HG03520 (cell line): Measurements from ENCODE around the gene HOXA4.

ENCODE experiments used
- ATAC-seq: cut with Tn5 transposase; IDR thresholded peaks from one replicate; pipeline ENCODE4 v1.9.1; 2021; ENCODE audit warnings: mild to moderate bottlenecking, moderate library complexity; ENCODE audit not compliant: unreplicated experiment

Gene HOXA4

DNA sequence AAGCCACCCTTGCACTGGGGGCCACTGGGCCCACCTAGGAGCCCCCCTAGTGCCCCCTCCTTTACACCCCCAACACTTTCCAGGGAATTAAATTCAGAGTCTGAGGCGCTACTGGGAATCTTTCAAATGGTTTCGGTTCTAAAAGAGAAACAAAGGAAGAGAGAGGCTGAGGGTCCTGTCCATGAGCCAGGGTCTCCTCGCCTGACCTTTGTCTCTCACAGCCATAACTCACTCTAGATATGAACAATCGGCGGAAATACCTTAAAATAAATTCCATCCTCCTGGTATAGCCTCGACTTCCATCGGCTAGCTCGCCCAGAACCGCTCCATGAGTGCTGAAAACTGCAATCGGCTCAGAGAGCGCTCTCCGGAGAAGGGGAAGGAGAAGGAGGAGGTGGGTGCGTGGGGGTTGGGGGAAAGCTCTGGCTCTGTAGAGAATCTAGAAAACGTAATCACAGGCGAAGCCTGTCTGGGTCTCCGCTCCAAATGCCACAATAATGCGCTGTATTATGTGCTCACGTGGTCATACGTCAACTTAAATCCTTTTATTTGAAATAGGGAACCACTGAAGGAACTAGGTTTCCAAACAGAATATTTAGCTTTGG is 12.6 kb downstream of the HOXA4 start:
- no peak for ATAC-seq

DNA sequence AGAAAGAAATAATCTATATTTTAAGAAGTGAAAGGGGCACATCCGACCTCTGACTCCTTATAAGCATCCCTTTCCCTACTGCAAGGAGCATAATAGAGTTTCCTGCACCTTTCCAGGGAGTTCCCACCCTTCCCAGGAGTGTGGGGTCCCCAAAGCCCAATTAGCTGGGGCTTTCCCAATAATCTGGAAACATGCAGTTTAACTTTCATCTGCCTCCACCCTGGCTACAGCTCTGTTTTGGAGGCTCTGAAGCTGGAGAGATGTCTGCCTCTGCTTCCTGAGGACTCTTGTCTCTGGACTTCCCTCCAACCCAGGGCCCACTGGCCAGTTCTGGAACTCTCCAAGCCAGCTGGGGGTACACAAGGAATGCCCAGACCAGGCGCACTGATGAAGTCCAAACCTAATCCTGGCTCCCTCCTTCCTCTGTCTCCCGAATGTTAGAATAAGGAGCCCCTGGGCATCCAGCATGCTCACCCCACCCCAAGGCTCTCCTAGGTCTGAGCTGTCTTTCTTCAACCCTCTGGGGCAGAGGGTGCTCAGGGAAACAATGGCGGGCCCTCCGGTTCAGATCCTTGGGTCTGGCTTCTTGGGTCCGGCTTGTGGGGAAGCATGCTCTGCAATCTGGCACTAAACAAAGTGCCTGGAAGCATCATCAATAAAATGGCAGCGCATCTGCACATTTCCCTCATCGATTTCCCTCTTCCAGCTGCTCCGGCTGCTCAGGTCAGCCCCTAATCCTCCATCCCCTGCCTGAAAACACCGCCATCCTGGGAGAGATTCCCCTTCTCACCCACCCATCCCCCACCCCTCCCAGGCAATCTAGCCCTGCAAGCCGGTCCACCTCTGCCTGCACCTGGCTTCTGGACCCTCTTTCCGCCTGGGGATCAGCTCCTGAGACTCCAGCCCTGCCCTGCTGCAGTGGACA is 13.3 kb downstream of the HOXA4 start:
- ATAC-seq: no peak

DNA sequence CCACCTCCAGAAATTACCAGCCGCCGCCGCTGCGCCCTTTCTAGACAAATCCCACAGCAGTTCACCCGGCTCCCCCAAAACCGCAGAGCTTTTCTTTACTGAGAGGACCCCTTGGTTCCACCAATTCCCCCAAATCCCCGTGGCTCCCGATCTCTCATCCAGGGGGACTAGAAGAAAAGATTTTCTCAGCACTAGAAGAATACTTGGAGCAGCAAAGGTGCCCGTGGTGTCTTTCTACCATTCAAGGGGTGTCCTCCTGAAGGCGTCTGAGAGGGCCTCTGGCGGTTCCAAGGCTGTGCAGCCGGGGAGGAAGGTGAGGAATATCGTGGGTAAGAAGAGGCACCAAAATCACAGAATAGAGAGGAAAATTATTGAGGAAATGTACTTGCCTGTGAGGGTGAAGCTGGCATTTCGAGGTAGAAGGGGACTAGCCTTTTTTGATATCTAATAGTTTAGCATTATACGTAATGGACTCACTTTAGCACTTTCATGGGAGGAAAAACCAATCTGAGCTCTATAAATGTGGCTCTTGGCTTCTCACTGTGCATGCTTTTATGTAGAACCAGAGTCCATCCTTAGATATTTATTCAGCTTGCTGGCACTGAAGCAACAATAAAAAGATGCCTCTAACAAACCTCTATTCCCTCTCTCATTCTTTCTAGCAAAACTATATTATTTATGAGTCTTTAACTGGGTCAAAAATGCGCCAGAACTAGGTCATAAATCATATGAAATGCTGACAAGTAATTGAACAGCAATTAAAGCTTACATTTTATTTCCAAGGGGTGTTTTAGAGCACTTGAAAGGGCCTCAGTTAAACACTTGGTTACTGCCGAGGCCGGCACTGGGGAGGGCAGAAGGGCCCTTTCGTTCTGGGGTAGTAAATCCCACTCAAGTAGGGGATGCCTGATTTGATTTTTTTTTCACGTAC is 14.3 kb downstream of the HOXA4 start:
- no peak for ATAC-seq

DNA sequence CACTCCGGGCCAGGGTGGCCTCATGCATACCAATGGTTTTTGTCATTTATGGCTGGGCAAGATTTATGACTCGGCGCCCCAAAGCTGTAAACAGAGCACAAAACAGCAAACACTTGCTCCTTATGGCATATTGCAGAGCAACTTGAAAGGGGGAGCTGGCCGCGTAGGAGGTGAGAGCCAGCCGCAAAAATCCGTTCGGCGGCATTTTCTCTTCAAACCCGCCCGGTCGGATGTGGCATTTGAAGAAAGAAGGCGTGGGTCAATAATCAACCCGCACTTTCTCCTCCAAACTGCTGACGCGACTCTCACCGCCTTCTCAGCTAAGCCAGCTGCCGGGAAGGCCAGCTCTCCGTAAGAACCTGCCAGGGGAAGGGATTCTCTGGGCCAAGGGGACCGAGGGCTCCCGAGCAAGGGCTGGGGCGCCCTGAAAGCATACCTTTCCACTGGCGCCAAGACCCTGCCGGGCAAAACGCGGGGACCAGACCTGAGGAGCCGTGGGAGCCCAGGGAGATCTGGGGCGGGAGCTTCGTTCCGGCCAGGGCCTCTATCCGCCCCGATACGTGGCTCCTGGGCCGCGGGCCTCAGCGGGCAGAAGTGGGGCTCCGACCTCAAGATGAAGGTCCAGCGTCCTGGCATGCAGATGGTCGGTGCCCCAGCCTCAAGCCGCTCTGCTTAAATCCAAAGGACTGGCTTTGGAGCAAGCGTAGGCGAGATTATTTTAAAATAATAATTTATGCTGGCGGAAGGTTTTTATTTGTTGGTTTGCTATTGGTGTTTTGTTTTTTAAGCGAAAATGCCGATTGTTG is 15.1 kb downstream of the HOXA4 start:
- ATAC-seq: no peak

DNA sequence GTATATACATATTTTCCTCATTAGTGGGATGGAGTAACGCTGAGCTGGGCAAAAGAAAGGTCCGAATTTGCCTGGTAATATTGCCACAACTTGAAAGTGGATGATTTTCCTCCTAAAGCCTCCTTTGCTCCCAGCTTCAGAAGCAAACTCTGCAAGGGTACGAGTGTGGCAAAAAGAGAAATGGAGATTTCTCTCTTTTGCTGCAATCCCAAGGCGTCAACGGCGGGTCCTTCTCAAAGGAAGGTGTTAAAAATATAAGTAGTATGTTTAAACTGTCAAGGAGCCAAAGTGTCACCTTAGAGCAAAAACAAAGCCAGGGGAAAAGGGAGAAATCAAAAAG is 15.7 kb downstream of the HOXA4 start:
- ATAC-seq: no peak

DNA sequence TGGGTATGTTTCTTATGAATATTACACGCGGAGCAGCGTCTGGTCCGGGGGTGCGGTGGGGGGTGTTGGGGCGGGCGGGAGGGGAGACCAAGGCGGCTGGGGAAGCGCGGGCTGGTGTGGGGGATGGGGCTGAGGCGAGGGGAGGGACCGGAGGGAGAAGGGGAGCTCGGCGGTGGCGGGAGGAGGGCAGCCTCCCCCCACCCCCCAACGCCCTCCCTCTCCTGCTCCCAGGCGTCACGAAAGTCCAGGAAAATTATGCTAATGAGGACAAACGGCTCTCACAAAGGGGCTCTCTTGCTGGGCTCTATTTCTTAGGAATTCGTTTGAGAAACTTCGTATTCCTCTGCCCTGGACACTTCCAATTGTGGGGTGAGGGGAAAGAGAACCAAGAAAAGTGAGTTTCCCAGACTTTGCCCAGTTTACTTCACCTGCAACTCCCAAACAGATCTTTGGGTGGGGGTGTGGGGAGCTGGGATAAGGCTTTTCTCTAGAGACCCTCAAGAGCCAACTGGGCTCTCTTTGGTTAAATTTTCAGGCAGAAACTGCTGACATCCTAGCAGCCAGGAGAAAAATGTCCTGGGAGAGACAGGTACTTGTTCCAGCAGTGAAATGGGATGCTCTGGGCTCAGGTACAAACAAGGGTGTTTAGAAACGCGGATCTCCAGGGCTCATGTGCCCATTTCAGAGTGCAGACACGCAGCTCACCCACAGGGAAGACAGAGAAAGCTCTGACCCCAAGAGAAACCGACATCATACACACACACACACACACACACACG is 16.4 kb downstream of the HOXA4 start:
- no peak for ATAC-seq

DNA sequence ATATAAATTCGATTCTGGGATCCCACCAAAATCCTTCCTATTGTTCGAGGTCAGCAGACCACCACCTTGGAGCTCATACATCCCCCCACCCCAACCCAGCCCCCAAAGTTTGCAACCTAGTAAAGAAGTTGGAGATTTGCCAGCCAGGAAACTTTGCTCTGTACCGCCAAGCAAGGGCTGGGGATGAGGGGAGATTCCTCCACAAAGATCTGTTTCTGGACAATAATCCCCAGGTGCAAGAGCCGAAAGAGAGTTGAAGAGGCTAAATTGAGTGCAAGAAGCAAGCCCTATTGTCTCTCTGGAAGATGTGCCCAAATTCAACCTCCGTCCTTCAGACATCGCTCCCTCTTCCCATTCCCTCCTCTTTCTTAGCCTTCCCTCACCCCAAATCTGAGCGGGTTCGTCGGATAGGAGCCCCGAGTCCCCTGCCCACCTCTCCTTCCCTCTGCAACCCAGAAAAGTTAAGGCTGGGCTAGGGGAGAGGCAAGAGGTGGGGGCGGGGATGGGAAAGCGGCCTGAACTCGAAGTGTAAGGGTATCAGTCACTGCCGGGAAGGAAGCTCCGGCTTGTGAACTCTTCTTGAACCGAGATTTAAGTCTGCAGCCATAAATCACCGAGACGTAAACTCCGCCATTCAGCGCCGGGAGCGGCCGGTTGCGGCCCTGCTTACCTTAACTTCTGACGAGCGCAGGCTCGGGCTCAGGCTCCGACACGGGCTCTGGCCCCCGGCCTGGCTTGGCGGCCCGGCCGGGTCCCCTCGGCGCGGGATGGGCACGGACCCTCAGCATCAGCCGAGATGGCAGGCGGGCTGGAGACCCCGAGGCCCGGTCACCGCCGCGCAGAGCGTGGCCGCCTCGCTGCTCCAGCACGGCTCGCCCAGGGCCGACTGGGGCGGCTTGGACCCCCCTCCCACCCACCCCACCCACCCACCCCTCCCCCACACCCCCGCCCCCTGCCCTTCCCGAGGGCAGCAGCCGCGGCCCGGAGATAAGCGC is 17.3 kb downstream of the HOXA4 start:
- no peak for ATAC-seq

DNA sequence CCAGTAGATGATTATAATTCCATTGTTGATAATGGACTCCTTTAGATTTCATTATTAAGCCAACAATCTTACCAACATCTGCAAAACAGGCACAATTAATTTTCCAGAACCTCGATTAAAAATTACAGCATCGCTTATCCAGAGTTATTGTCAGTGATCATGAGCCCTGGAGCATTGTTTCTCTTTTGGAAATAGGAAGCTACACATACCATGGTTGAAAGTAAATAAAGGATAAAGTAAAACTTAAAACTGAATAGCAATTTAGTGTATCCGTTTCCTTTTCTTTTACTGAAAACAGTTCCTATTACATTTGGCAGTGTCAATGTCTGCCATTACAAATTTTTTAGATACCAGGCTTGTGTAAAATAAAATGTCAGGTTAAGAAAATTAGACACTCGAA is 18.2 kb downstream of the HOXA4 start:
- ATAC-seq: no peak

DNA sequence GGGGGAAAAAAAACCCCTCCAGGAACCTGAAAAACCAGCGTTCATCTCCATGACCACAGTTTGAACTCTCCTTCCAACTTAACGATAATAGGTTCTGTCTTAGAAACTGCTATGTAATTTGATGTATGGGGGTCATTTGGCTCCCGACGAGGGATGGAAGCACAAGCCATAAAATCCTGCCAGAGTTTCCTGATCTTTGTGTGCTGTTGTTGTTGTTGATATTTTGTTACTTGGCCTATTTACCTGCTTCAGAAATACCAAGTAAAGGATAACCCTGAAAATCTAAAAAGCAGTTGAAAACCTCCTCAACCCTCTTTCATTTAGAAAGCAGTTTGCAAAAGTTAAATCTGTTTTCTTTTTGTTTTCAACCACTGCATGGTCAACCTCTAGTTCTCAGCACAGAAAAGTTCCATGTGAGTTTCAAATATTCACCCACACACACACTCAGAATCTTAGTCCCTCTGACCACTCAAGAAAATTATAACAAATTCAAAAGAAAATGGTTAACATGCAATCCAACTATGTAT is 18.7 kb downstream of the HOXA4 start:
- no peak for ATAC-seq

DNA sequence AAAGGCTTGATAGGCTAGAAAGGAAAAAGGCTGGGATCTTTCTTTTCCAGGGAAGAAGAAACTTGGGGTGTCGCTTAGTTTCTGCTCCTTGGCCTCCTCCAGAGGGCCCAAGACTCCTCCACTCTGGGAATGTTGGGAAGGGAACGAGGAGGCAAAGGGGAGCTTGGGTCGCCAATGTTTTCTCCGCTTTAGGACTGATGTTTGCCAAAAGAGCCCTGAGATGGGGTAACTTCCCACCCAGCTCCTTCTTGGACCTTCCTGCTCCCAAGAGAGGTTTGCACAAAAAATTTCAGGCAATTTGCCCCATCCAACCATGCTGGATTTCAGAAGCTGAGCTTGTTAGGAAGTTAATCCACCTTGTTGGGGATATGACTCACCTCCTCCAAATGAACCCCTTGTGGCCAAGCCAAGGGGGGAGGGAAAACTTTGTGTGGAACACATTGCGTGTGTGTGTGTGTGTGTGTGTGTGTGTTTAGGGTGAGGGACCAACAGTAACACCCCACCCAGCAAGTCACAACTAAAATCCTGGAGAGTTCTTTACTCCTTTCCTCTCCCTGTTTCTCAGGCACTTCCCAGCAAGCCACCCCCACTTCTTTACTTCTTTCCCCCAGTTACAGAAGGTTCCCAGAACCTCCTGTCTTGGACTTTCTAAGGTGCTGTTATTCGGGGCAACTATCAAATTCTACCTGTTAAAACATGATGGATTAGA is 19.4 kb downstream of the HOXA4 start:
- no peak for ATAC-seq

DNA sequence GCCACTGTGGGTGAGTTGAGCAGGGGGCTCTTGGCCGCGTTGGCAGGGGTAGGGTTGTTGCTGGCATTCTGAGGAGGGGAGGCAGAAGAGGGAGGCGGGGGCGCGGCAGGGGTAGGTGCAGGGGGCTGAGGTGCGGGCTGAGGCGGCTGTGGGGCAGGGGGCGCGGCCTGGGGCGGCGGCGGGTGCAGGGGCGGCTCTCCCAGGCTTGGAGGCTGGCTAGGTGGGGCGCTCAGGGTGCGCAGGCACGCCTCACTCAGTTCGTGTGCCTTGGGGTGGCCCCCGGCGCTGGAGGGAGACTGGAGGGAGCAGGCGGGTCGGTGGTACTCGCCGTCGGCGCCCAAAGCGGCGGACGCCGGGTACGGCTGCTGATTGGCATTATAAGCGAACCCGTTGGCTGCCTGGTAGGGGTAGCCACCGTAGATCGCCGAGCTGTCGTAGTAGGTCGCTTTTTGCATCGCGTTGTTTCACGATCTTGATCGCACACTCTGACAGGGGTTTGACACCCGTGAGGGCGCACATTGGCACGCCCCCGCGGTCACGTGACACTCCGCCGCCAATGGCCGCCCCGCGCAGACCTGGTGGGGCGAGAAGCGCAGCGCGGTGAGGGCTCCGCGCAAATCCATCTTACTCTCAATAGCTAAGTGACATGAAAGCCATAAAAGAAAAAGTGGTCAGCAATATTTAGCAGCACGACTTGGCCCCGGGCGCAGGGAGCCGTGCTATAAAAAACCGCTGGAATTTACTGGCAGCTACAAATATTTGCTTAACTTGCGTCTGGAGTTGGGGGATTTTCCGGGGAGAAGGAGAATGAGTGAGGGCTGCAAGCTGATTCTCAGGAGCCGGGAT is 20.1 kb downstream of the HOXA4 start:
- ATAC-seq: no peak

DNA sequence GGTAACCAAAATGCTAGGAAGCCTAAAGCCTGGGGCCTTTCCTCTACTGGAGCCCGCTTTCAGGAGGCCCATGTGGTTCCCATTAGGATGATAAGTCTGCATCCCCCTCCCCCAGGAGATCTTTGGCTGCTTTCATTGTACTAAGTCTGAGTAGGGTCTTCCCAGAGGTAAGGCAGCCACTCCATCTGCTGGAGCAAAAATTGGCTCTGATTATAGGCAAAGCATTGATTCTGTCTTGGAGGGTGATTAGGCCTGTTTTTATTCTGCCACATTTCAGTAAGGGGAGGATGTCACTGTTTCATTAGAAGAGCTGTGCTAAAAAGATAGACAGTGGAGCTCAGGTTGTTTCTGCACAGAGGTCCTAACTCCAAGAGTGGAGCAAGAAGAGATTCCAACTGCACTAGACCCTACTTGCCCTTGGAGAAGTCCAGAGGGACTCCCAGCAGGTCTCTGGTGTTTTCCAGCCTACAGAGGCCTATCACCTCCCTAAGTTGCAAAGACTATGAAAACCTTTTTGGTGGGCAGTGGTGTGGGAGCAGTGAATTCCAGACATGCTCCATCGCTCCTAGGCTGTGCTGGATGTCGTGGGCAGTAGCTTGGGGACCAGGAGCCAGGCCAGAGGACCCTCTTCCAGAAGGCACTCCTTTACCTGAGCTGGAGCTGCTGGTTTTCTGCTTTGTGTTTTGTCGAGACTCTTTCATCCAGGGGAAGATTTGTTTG is 20.9 kb downstream of the HOXA4 start:
- no peak for ATAC-seq

DNA sequence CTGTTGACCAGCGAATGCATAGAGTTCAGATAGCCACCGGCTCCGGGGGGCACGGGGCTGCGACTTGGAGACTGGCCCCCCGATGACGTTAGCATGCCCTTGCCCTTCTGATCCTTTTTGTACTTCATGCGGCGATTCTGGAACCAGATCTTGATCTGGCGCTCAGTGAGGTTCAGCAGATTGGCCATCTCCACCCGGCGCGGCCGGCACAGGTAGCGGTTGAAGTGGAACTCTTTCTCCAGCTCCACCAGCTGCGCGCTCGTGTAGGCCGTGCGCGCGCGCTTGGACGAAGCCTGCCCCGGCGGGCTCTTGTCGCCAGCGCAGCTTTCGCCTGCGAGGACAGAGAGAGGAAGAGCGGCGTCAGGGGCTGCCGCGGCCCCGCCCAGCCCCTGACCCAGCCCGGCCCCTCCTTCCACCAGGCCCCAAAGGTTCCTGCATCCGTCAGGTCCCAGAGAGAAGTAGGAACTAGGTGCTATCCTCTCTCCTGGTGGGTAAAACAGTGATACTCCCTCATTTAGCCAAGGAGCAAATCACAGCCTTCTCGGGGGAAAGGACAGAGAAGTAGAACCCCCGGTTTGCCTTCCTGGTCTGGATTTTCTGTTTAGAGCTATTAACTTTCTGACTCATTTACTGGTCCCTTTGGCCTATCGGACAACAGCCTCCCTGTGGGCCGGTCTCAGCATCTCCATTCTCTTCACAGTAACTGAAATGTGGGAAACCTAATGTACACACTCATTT is 22.0 kb downstream of the HOXA4 start:
- ATAC-seq: no peak

DNA sequence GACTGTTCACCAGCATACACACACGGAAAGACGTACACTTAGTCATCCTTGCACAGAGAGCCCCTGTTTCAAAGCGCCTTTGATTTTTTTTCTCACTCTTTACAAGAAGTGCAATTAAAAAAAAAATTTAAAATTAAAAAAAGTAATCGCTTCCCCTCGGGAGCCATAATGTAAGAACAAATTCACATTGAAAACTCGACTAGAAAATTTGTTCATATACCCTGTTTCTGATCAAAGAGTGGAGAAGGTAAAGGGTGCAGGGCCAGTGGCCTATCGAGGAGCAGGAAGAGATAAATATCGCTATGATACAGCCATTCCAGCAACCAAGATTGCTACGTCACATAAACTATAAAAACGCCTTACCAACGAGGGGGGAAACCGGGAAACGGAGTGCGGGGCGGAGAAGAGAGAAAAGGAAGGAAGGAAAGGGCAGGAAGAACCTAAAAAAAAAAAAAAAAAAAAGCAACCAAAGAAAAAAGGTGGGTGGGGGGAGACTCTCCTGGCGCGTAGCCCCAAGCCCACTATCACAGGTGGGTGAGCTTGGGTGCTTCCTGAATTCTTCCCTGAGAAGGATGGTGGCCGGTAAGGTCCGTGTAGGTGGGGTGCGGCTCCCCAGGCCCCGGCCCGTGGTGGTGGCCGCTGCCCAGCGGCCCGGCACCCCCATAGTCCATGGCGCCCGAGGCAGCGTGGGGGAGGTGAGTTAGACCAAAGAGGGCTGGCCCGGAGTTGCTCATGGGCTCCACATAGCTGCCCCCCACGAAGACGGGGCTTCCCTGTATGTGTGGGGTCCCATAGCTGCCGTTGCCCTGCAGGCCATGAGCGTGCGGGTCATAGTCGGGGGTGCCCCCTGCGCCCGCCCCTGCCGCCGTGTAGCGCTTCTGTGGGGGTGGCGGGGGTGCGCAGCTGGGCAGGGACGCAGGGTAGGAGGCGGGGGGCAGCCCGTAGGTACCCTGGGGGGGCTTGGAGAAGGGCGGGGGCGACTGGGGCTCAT is 22.9 kb downstream of the HOXA4 start:
- ATAC-seq: no peak

DNA sequence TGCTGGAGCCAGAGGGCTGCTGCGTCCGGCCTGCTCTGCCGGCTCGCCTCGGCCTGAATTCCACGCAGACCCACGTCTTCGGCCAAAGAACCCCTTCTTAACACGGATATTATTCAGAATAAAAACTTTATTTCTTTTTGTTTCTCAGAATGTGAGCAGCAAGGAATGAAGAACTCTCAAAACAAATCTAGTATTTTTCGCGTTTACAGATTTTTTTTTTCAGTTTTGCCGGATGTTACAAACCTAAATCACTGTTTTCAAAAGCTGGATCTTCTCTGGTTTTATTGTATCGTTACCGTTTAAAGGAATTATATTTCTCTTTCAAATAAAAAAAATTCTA is 23.7 kb downstream of the HOXA4 start:
- ATAC-seq: no peak
